NCI-H2196 (cell line): ENCODE results near the gene IL26.

ENCODE experiments used
- DNase-seq: peaks from one replicate; lab custom pipeline; 2025; ENCODE audit not compliant: unreplicated experiment; lab: John Stamatoyannopoulos, UW

IL26 gene

GRCh38 chr12:68157380-68157779 lies 68.2 kb downstream of the IL26 start:
- DNase-seq: no peak

DNA sequence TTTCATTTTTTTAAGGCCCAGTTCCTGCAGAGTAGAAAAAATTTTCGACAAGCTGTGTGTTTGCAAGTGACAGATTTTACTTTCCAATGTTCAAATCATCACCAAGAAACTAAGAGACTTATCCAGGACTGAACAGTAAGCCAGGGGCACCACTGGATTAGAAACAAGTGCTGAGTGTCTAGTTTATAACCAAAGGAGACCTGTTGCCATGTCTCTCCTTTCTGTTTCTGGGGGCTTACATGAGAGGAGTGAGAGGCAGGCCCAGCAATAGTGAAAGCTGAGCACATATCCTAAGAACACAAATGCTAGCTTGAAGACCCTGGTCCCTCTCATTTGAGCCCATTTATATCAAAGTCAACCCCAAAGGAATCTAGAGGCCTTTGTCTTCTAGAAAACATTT lies 69.0 kb downstream of the IL26 start:
- no peak for DNase-seq

GRCh38 chr12:68154779-68155178 lies 70.8 kb downstream of the IL26 start:
- DNase-seq: no peak
